Activated CD4-positive, alpha-beta memory T cell treated with anti-CD3 and anti-CD28 coated beads for 36 hours (primary cell): Measurements from ENCODE around the gene MROH7. TPM values are rescaled to one million over a fixed set of nuclear protein-coding genes. Genes with fewer than 3 reads are reported as not detected.

Experiments
- CTCF ChIA-PET: fragments of 350-600 bp; sonication (Branson Sonifier 250); formaldehyde crosslinking; loops from one replicate; lab custom pipeline; 2021; ENCODE audit warnings: antibody characterized with exemption, inconsistent platforms; lab: Charles Lee
- POLR2A ChIA-PET: fragments of 350-600 bp; sonication (Branson Sonifier 250); formaldehyde crosslinking; loops from one replicate; lab custom pipeline; 2021; ENCODE audit warnings: antibody characterized with exemption; lab: Charles Lee
- DNase-seq: peaks from one replicate; pipeline ENCODE4 v3.0.0-alpha.2; 2020
- H3K27ac Mint-ChIP-seq: one replicate; pipeline ENCODE4 v1.8.0; 2021; ENCODE audit warnings: mixed read lengths
- H3K27me3 Mint-ChIP-seq: one replicate; pipeline ENCODE4 v1.8.0; 2021; ENCODE audit warnings: mixed read lengths
- H3K36me3 Mint-ChIP-seq: one replicate; pipeline ENCODE4 v1.8.0; 2021; ENCODE audit warnings: mixed read lengths
- H3K4me1 Mint-ChIP-seq: one replicate; pipeline ENCODE4 v1.8.0; 2021; ENCODE audit warnings: low read depth, mixed read lengths
- H3K4me3 Mint-ChIP-seq: one replicate; pipeline ENCODE4 v1.8.0; 2021; ENCODE audit warnings: mild to moderate bottlenecking, mixed read lengths
- H3K9me3 Mint-ChIP-seq: one replicate; pipeline ENCODE4 v1.8.0; 2021; ENCODE audit warnings: mixed read lengths
- intact Hi-C: fragments of 100-400 bp; cut with micrococcal nuclease; formaldehyde crosslinking; loops from one replicate; pipeline ENCODE4 v1.15.1; 2023
- total RNA-seq, 2 experiments: library from RNA; stranded (reverse); gene quantifications; one replicate each; pipeline ENCODE4 v1.2.3, GENCODE V29; 2021

The MROH7 gene
- under 1 TPM in 1 of 2 experiments, not detected in 1; 0.05 TPM for total RNA-seq

DNA sequence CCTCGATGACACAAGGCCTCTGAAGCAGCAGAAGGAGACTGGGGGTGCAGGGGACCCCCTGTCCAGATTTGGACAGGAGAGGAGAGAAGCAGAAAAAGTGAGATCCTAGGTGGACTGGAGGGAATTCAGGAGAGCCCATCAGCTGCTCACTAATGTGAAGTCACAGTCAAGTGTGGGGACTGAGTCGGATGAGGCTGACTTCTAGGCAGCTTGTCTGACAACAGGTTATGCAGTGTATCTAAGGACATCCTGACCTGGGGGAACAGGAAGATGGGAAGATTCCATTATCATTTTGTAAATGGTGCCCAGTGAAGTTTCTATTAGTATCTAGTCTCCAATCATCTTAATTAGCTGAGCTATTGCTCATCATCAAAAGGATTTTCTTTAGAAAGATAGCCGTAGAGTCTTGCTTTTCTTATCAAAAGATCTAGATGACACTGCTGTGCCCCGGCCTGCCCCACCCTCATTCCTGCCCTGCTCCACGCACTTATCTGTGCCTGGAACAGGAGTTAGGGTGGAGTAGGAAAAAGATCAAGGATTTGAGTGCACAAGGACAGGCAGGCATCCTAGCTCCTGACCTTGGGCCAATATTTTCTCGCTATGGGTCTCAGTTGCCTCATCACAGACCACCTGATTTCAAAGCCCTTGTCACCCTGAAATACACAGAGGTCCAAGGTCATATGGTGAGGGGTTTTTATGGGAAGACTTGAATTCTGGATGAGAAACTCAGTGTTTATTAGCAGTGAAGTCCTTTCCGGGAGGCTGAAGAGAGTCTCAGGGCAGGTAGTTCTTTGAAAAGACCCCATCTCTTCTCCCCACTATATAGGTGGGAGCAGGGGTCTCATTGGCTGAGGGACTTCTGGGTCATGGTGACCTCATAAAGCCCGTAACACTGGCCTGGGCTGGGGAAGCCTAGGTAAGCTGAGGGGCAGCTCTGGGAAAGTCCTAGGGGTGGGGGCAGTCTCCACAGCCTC, at the start of gene MROH7:
Gene MROH7 (plus strand): TSS at position 924 of the 974 bp plus-strand sequence. CDS start 11,141 bp downstream, outside the sequence.
- Mint-ChIP-seq H3K9me3 (peaks cover 15% of the 10 kb centered on the region), H3K4me3 (no peak within 1 kb of the TSS), H3K27ac (no peak within 1 kb of the TSS), H3K27me3 (peaks cover 5% of the 10 kb centered on the region), H3K4me1 (no peaks in the 10 kb centered on the region), H3K36me3 (peaks cover 3% of the 10 kb centered on the region)
- intact Hi-C loops = no loop called here
- no peak for DNase-seq
- CTCF ChIA-PET = no interaction called here
- POLR2A ChIA-PET = no interaction called here

GRCh38 chr1:54593571-54594160, 47.9 kb upstream of the MROH7 start:
- Mint-ChIP-seq H3K4me3 (no peak overlapping the region), H3K4me1 (no peaks in the 10 kb centered on the region)
- POLR2A ChIA-PET = no interaction called here

DNA sequence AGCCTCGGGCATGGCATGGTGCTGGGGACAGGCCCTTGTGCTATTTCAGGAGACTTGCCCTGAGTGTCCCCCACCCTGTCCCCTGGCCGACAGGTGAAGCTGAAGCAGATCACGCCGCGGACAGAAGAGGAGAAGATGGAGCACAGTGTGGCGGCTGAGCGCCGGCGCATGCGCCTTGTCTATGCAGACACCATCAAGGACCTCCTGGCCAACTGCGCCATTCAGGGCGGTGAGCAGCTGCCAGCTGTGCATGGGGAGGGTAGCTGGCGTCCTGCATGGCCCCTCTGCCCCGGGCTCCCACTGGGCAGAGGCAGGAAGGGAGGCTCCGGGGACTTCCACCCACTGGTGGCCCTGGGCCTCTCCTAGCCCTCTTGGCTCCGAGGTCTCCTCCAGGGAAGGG, 47.1 kb upstream of the MROH7 start:
- DNase-seq = no peak
- H3K4me3 Mint-ChIP-seq = no peak overlapping the region
- H3K27me3 Mint-ChIP-seq = no peaks in the 10 kb centered on the region
- no peaks in the 10 kb centered on the region for H3K36me3 Mint-ChIP-seq
- H3K9me3 Mint-ChIP-seq = no peaks in the 10 kb centered on the region
- POLR2A ChIA-PET = no interaction called here
- CTCF ChIA-PET = no interaction called here
- no peaks in the 10 kb centered on the region for H3K4me1 Mint-ChIP-seq
- H3K27ac Mint-ChIP-seq = no peak overlapping the region
- intact Hi-C loops = no loop called here

More at GRCh38 chr1:54593571-54594160, 47.9 kb upstream of the MROH7 start:
- H3K9me3 Mint-ChIP-seq = no peaks in the 10 kb centered on the region
- no peak overlapping the region for H3K27ac Mint-ChIP-seq
- H3K27me3 Mint-ChIP-seq = no peaks in the 10 kb centered on the region
- intact Hi-C loops = no loop called here
- no peaks in the 10 kb centered on the region for H3K36me3 Mint-ChIP-seq
- CTCF ChIA-PET = no interaction called here
- DNase-seq = no peak

DNA sequence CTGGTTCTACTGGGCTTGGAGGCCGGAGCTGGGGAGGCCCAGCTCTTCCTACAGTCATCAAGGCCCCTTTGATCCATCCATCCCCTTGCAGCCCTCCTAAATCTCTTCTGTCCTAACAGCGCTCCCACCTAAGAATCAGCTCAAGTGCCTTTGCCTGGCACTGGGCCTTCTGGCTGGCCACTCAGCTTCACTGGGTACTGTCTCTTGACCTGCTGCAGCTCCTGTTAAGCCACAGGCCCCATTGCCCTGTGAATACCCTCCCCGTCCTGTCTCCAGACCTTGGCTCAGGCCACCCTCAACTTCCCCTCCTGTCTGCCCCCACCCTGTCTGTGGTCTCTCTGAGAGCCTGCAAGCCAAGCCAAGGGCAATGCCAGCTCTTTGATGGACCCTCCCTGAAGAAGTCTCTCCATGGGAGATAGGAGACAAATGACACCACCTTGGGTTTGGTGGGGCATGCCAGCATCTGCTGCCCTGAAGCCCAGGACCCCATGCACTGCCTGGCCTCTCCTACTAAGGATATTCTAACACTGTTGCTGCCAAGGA, 45.6 kb upstream of the MROH7 start:
- ChIA-PET POLR2A (no interaction called here), CTCF (no interaction called here)
- DNase-seq = no peak
- Mint-ChIP-seq H3K27me3 (no peaks in the 10 kb centered on the region), H3K36me3 (no peaks in the 10 kb centered on the region), H3K27ac (no peak overlapping the region), H3K4me1 (no peaks in the 10 kb centered on the region), H3K9me3 (no peaks in the 10 kb centered on the region), H3K4me3 (no peak overlapping the region)
- intact Hi-C loops = no loop called here

- ChIA-PET POLR2A (no interaction called here), CTCF (no interaction called here)
- Mint-ChIP-seq H3K27me3 (no peaks in the 10 kb centered on the region), H3K9me3 (no peaks in the 10 kb centered on the region), H3K36me3 (no peaks in the 10 kb centered on the region), H3K4me1 (no peaks in the 10 kb centered on the region), H3K27ac (no peak overlapping the region), H3K4me3 (no peak overlapping the region)
- intact Hi-C loops = no loop called here
- no peak for DNase-seq
Observed at GRCh38 chr1:54596756-54597155, 44.8 kb upstream of the MROH7 start.

DNA sequence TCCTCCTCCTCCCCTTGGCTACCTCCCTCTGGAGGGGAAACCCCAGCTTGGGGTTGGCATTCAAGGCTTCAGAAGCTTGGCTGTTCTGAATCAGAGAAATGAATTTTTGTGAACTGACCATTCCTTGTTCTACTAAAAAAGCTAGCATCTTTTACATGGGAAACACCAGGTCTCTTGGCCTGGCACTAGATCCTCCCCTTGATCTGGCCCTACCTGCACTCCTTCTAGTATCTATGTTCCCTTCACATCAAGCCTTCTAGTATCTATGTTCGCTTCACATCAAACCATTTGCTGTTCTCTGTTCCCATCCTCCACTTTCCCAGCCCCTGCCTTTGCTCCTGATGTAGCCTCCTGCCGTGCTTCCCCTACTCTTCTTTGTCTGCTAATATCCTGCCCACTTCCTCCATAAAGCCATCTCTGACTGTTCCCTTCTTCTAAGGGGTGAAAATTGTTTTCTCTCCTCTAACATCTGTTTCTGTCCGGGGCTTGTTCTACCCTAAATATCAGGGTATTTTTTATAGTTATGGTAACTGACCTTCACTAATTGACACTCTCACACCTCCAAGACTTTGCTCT, 44.0 kb upstream of the MROH7 start:
- Mint-ChIP-seq H3K27ac (no peak overlapping the region), H3K9me3 (no peaks in the 10 kb centered on the region), H3K4me3 (no peak overlapping the region), H3K4me1 (no peaks in the 10 kb centered on the region), H3K36me3 (no peaks in the 10 kb centered on the region), H3K27me3 (no peaks in the 10 kb centered on the region)
- intact Hi-C loops = no loop called here
- POLR2A ChIA-PET = no interaction called here
- CTCF ChIA-PET = interaction anchor here (0.5 kb wide), 1 partner anchor 392 kb away, joined by 3 read pairs; no protein-coding TSS in a partner anchor
- DNase-seq = no peak

DNA sequence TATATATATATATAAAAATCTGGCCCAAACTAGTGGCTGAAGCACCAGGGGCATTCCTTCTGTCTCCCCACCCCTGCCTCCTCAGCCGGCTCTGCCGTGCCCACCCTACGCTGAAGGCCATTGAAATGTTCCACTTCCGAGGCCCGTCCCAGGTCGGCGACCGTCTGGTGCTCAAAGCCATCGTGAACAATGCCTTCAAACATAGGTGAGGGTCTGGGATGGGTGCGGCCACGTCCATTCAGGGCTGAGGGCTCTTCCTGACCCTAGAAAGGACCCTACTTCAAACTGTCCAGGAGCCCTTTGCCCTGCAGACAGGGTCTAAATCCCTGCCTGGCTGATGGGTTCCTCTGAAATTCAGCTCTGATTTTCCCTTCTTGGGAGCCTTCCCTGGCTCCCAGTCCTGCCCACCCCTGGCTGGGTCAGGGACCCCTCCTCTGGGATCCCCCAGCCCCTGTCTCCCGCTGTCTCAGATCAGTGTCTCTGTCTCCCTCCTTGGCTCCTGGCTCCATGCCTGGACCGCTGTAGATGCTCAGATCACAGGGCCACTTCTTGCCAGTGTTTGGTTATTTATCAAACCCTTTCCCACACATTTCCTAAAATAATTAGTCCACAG, 42.3 kb upstream of the MROH7 start:
- DNase-seq = no peak
- Mint-ChIP-seq H3K27ac (no peak overlapping the region), H3K4me1 (peaks cover 3% of the 10 kb centered on the region), H3K27me3 (no peaks in the 10 kb centered on the region), H3K4me3 (no peak overlapping the region), H3K9me3 (no peaks in the 10 kb centered on the region), H3K36me3 (no peaks in the 10 kb centered on the region)
- CTCF ChIA-PET = no interaction called here
- POLR2A ChIA-PET = no interaction called here
- intact Hi-C loops = no loop called here

DNA sequence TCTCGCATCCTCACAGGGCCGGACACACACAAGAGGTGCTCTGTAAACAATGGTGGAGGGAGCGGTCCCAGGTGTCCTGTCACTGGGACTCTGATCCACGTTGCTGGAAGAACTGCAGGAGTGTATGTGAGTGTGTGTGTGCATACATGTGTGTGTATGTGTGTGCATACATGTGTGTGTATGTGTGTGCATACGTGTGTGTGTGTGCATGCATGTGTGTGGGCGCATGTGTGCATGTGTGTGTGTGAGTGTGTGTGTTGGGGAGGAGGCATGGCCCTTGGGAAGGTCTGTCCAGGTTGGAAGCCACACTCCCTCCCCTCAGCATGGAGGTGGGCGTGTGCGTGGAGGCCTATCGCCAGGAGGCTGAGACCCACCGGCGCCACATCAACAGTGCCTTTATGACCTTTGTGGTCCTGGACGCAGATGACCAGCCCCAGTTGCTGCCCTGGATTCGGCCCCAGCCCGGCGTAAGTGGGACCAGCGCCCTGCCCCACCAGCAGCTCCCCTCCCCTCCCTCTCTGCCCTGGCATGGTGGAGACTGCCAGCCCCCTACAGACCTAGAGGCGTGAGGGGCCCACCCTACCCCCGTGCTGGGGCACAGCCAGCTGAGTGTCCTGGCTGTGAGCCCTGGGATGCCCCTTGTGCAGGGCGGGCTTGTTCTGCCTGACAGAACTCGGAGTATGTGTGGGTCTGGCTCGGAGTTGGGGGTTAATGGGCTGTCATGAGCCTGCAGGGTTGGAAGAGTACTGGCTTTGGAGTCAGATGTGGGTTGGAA, 40.5 kb upstream of the MROH7 start:
- no peak overlapping the region for H3K4me3 Mint-ChIP-seq
- H3K27me3 Mint-ChIP-seq = no peaks in the 10 kb centered on the region
- intact Hi-C loops = no loop called here
- no peak for DNase-seq
- H3K4me1 Mint-ChIP-seq = peaks cover 12% of the 10 kb centered on the region
- CTCF ChIA-PET = no interaction called here
- POLR2A ChIA-PET = no interaction called here
- no peaks in the 10 kb centered on the region for H3K9me3 Mint-ChIP-seq
- H3K36me3 Mint-ChIP-seq = no peaks in the 10 kb centered on the region
- no peak overlapping the region for H3K27ac Mint-ChIP-seq

- Mint-ChIP-seq H3K9me3 (no peaks in the 10 kb centered on the region), H3K36me3 (no peaks in the 10 kb centered on the region), H3K27me3 (no peaks in the 10 kb centered on the region), H3K27ac (no peak overlapping the region), H3K4me3 (no peak overlapping the region), H3K4me1 (peaks cover 12% of the 10 kb centered on the region)
- ChIA-PET POLR2A (no interaction called here), CTCF (no interaction called here)
- intact Hi-C loops = no loop called here
- DNase-seq = no peak
Observed at GRCh38 chr1:54601730-54602129, 39.9 kb upstream of the MROH7 start.

DNA sequence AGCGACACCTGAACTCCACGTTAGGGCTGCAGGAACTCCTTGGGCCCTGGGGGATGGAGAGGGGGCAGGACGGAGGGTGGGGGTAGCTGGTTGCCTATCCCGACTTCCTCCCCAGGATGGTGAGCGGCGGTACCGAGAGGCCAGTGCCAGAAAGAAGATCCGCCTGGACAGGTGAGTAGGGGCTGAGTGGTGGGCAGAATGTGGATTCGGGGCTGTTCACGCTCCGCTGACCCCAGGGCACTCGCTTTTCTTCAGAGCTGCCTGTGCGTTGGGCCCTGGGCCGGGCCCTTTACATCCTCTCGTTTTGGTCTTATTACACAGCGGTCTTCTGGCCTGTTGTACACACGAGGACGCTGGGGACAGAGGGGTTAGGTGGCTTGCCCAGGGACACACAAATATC, 39.0 kb upstream of the MROH7 start:
- H3K9me3 Mint-ChIP-seq = no peaks in the 10 kb centered on the region
- ChIA-PET POLR2A (no interaction called here), CTCF (no interaction called here)
- no peak overlapping the region for H3K4me3 Mint-ChIP-seq
- intact Hi-C loops = no loop called here
- H3K4me1 Mint-ChIP-seq = peaks cover 12% of the 10 kb centered on the region
- H3K27ac Mint-ChIP-seq = no peak overlapping the region
- no peaks in the 10 kb centered on the region for H3K27me3 Mint-ChIP-seq
- no peaks in the 10 kb centered on the region for H3K36me3 Mint-ChIP-seq
- no peak for DNase-seq

- Mint-ChIP-seq H3K27me3 (no peaks in the 10 kb centered on the region), H3K9me3 (no peaks in the 10 kb centered on the region), H3K36me3 (no peaks in the 10 kb centered on the region), H3K4me3 (no peak overlapping the region), H3K4me1 (peaks cover 12% of the 10 kb centered on the region), H3K27ac (no peak overlapping the region)
- intact Hi-C loops = no loop called here
- POLR2A ChIA-PET = no interaction called here
- CTCF ChIA-PET = no interaction called here
- DNase-seq = no peak
Observed at GRCh38 chr1:54603241-54603640, 38.3 kb upstream of the MROH7 start.
